HUDEP-2 (cell line): Measurements from ENCODE around the gene RBM47.
"Not testable (repeated sequence)": the region's sequence is repeated elsewhere in the genome, so short reads cannot be mapped to it uniquely, and the experiment has no call there.

Source experiments
- DNase-seq, 76 experiments: peaks; one replicate each; lab custom pipeline; 2025; ENCODE audit not compliant: unreplicated experiment in 76 of 76; lab: John Stamatoyannopoulos, UW

RBM47 gene

DNA sequence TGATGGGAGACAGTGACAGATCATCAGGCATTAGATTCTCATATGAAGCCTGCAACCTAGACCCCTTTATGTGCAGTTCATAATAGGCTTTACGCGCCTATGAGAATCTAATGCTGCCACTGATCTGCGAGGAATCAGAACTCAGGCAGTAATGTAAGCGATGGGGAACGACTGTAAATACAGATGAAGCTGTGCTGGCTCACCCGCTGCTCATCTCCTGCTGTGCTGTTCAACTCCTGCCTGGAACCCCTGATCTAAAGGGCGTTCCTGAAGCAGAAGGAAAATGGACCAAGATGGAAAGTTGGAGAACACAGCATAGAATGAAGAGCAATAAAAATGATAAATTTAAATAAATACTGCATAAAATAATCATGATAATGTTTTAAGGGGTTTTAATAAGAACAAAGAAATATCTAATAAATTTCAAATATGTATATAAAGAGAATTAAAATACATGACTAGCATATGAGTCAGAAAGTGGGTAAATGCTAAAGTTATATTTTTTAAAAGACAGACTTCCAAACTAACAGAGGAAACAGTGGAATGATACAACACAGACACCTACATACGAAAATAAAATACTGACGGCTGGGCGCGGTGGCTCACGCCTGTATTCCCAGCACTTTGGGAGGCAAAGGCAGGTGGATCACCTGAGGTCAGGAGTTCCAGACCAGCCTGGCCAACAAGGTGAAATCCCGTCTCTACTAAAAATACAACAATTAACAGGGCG lies 59.2 kb downstream of the RBM47 start:
- DNase-seq = no peak

DNA sequence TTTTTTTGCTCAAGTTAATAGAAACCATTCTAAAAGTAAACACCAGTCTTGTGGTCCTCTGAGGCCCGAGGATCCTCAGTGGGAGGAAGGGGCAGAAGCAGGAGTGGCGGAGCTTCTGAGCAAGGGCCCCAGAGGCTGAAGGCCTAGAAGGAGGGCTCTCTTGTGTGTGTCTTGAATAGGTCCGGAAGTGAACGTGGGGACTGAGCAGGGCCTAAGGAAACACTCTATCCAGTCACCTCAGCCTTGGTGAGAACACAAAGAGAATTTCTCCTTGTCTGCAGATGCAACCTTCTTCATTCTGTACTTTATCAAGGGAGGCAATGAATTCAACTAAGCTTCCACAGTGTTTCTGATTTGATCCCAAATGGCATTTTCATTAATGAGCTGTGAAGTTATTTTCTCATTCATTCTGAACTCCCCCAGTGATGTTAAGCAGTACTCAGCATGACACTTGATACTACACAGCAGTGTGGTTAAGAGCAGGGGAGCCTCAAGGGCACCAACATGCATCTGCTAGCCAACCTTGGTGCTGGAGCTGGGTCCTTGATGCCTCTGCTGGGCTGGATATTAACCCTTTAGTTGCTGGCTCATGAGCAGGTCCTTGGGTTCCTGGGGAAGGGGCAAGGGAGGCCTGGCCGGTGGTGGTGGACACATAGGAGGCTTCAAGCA lies 64.7 kb downstream of the RBM47 start:
- no peak for DNase-seq

DNA sequence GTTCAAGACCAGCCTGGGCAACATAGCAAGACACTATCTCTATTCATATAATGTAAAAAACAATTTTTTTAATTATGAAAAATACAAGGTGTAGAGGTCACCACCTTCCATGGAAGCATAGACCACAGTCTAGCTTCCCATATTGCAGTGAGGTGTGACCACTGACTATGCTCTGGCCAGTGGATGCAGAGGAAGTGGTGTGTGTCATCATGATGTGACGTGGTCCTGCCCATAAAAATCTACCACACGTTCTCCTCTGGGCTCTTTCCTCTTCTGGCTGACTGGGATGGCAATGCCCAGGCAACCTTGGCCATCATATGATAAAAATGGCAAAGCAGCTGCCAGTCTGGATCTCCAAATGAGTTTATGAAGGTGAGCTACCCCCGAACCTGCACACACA lies 65.7 kb downstream of the RBM47 start:
- DNase-seq = no peak

DNA sequence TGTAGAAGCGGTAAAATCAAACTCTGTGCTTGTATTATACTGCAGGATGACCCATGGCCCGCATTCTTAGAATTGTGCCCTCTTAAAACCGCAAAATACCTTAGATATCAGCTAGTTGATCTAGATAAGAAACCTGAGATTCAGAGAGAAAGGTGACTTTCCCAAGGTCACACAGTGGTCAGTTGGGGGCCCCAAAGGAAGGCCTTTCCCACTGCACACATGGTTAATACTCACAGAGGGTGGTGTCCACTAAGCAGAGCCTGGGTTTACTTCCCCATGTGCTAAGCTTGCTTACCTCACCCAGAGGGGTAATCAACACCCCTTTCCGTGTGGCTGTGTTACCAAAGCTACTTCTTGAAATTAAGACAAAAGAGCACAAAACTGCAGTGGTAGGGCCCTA lies 66.3 kb downstream of the RBM47 start:
- DNase-seq = no peak

DNA sequence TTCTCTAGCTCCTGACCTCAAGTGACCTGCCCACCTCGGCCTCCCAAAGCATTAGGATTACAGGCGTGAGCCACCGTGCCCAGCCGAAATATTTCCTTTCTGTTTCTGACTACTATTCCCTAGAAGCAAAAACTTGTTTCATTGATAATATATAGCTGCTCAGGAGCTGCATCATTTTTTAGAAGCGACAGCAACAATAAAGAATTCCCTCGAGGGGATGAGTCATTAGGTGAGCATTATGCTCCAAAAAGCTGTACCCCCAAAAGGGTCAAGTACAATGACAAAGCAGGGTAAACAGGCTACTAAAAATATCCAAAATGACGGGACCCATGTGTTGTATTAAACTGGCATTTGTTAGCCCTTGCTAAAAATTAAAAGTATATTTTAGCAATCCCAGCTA lies 67.0 kb downstream of the RBM47 start:
- DNase-seq = no peak

DNA sequence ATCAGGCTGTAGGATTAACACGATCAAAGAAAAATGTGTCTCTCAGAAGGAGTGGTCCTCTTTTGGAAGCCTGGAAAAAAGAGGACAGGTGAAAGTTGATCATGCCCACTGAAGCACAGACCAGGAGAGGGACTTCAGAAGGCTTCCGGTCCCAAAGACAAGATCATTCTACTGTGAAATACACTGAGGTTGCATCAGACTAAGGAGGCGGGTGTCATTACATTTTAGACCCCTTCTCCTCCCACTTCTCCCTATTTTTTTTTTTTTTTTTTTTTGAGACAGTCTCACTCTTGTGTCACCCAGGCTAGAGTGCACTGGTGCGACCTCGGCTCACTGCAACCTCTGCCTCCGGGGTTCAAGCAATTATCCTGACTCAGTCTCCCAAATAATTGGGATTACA lies 67.5 kb downstream of the RBM47 start:
- DNase-seq = no peak

DNA sequence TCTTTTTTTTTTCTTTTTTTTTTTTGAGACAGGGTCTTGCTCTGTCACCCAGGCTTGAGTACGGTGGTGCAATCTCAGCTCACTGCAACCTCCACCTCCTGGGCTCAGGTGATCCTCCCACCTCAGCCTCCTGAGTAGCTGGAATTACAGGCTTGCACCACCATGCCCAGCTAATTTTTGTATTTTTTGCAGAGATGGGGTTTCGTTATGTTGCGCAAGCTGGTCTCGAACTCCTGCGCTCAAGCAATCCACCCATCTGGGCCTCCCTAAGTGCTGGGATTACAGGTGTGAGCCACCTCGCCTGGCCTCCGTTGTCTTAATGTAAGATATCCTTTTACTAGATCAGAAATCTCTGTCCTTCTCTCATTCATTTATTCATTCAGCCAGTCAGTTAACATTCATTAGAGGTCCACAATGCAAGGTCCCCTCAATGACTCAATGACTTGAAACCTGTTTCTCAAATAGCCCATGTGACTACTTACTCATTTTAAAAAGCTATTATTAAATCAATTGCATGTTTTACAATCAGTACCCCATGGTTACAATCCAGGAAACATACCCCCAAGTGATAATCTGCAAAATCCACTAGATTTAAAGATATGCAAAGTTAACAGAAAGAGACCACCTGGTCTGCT lies 68.0 kb downstream of the RBM47 start:
- DNase-seq = not testable (repeated sequence)

DNA sequence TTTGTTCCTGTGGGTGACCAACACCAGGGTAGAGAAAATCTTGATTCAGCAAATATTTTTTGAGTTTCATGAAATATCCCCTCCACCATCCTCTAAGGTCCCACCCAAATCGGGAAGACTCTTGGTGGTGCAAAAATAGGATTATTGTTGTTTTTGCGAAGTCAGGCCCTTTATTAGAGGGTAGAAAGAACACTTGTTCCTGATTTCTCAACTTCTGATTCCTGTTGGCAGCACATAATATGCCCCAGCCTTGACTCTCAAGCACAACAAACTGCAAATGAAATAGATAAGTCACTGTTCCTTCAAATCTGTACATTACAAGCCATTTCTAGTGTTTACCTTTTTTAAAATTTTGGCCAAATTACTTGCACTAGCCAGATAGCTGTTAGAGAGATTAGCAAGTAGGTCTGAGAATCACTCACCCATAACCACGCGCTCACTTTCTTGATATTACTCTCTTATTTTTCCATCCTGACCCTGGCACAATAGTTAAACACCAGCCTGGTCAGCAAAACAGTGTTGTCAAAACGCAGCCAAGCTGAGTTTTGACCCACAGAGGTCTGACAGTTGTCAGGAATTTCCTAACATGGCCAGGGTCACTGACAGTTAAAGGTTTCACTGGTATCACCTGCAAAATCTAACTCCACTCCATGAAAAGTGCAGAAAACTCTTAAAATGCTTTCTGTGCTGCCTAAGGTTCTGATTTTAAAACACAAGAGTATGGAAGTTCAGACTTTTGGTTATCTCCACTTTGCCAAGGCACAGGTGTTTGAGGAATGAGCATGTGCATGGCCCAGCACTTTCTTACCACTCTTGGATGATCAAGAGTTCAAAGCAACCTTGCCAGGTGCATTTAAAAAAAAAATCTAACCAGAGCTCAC lies 69.8 kb downstream of the RBM47 start:
- peak in 1 of 76 experiments; percentile 1 for DNase-seq

DNA sequence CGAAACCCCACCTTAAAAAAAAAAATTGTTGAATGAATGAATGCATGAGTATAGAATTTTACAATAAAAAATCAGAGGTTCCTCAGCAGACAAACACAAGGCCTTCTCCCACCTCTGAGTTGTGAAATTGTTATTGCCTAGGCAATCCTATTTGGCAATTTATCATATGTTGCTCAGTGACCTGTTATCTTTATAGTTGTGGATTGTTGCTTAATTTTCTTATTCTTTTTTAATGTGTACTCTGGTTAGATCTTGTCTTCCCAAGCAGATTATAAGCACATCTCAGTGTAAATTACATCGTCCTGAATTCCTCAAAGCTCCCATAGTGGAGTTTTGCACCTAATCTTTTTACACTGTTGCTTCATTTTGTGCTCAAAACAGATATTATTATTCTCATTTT lies 71.9 kb downstream of the RBM47 start:
- DNase-seq = no peak

DNA sequence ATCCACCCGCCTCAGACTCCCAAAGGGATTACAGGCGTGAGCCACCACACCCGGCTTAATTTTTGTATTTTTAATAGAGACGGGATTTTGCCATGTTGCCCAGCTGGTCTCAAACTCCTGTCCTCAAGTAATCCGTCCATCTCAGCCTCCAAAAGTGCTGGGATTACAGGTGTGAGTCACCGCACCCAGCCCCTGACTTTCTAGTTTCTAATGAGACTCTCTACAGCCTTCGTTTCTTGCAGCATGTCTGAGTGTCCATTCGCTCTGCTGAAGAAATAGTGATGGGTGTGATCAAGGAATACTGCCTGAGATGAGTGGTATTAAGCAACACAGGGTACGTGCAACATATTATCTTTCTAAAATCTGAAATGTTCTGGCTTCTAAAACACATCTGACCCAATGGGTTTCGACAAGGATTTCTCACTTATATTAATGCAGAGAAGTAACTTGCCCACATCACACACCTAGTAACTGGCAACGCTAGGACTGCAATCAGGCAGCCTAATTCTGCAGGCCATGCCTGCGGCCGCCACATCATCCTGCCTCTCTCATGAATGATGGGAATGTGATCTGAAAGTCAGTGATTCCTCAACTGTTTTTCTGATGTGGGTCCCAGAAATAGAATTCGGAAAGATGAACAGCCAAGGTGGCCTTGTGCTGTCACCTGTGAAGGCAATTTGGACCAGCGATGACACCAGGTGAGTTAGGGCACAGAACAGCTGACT lies 74.3 kb downstream of the RBM47 start:
- no peak for DNase-seq

DNA sequence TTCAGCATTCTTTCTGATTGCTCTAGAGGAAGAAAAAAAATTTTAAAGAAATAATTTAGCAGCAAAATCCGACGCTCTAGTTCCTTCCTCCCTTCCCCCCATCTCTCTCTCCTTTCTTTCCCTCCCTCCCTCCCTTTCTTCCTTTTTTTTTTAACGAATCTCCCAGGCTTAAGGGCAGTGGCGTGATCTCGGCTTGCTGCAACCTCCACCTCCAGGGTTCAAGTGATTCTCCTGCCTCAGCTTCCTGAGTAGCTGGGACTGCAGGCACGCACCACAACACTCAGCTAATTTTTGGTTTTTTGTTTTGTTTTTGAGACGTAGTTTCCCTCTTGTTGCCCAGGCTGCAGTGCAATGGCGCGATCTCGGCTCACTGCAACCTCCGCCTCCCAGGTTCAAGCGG lies 75.0 kb downstream of the RBM47 start:
- not testable (repeated sequence) for DNase-seq

DNA sequence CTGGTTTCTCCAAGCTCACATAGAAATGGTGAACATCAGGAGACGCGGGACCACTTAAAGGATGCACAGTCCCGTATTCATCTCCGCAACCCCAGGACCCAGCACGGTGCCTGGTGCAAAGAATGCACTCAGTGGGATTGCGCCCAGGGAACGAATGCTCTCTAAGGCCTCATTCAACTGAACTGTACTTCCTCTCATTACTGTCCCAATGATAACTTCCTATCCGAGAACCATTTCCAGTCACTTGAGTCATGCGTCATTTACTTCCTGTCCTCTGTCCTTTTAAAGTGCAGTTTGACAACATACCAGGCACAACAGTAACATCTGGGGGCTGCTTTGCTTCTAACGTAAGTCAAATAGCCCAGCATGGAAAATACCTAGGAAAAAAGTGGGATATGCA lies 75.7 kb downstream of the RBM47 start:
- no peak for DNase-seq

DNA sequence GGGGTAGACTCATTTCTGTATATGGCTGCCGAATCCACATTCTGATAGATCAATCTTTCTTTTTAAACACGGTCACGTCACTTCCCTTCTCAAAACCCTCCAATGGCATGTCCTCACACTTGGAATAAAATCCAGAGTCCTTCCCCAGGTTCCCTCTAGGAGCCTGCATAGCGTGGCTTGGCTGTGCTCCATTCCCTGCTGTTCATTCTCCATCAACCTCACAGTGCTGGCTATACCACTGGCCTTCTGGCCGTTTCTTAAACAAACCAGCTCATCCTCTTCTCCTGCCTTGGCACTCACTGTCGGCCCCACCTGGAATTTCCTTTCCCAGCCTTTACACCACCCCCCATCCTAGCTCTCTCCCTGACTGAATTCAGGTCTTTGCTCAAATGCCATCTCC lies 77.1 kb downstream of the RBM47 start:
- DNase-seq = no peak

DNA sequence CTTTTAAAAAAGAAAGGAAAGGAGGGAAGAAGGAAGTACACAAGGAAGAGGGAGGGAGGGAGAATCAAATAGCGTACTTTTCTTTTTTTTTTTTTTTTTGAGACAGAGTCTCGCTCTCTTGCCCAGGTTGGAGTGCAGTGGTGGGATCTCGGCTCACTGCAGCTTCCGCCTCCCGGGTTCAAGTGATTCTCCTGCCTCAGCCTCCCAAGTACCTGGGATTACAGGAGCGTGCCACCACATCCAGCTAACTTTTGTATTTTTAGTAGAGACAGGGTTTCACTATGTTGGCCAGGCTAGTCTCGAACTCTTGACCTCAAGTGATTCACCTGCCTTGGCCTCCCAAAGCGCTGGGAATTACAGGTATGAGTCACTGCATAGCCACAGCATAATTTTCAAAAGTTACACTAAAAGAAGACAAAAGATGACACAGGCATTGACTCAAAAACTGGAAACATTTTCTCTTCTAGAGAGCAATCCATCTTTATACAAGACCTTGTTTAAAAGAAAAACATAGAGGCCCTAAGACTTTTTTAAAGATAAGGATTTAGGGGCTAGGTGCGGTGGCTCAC lies 78.0 kb downstream of the RBM47 start:
- DNase-seq = not testable (repeated sequence)

DNA sequence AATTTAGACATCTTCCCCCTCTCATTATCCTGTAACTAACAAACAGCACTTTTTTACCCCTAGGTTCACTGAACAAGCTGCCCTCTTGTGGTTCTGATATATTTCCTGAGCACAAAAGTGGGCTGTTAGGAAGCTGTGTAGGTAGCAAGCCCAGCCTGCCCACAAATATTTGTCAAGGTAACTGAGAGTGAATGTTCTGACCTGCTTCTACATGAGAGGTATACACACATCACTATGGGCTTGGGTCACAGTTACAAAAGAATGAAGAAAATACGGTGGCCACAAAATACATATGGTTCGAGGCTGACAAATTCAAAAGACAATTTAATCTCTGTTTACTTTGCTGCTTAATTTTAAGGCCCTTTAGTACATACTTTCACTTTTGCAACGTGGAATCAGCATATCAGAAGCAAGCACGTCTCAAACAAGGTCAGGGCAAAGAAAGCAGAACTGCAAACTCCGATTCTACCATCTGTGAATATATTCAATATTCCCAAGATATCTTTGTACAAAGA lies 78.7 kb downstream of the RBM47 start:
- peak in 26 of 76 experiments; percentile 0 to 46 (median 24) for DNase-seq

DNA sequence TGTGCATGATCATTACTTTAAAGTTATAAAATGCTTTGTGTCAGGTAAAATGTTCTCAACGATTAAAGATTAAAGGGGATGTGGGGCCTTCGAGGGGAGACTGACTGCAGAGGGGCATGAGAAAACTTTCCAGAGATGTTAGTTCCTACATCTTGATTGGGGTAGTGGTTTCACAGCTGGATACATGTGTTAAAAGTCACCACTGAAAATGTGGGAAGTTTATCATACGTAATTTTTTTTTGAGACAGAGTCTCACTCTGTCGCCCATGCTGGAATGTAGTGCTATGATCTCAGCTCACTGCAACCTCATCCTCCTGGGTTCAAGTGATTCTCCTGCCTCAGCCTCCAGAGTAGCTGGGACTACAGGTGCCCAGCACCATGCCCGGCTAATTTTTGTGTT lies 79.5 kb downstream of the RBM47 start:
- no peak for DNase-seq

DNA sequence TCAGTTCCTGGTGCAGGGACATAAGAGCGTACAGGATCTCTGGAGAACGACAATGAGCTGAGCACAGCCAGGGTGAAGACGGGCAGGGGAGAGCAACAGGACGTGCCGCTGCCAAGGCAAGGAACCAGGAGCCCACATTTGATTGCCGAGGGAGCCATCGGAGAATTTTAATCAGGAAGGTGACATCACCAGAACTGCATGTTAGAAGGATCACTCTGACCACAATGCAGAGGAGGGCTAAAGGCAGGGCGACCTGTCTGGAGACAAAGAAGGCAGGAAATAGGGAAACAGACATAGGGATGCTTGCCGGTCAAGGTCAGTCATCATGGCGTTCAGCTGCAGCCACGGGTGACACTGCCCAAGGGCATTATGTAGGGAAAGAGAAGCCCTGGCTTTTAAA lies 81.4 kb downstream of the RBM47 start:
- no peak for DNase-seq

DNA sequence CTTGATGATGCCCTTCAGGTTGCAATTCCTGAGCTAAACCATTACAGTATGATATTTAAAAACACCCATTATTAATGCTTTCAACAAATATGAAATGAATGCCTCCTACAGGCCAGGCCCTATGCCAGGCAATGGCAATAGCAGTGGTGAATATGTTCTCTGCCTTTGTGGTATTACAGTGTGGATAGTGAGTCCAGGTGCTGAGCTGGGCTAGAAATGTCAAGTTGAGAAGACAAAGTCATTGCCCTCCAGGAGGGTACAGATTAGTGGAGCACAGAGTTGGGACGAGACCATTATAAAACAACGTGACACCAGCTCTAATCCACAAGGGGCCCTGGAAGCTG lies 81.9 kb downstream of the RBM47 start:
- no peak for DNase-seq

DNA sequence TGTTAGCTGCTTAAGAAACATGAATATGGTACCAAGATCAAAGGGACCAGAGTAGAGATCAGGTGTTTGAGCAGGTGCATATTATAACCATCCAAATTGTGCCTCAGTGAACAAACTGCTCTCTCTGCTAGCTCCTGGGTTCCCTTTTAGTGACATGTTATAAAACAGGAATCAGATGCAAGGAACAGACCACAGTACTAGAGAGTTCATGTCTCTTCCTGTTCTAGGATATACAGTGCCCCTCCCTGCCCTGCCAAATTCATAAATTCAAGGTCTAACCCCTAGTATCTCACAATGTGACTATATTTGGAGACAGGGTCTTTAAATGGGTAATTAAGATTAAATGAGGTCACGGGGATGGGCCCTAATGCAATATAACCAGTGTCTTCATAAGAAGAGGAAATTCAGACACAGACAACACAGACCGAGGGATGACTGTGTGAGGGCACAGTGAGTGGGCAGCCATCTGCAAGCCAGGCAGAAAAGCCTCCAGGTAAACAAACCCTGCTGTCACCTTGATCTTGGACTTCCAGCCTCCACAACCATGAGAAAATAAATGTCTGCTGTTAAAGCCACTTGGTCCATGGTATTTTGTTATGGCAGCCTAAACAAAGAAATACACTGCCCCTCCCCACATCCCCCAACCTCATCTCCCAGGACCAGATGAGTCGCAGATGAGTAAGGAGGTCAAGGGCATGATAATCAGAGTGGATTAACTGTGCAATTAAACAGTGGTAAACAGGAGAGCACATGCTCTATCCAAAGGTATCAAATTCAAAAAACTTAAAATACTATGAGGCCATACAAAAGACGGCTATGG lies 82.5 kb downstream of the RBM47 start:
- DNase-seq = no peak
